ENCODE measurements around the gene DICER1. TPM values are rescaled to one million over a fixed set of nuclear protein-coding genes. Genes with fewer than 3 reads are reported as not detected.
"Not testable (repeated sequence)": the region's sequence is repeated elsewhere in the genome, so short reads cannot be mapped to it uniquely, and the experiment has no call there.

Gene DICER1
- total RNA-seq, 1 experiment from 2014 or later, result 48.0 TPM

DNA sequence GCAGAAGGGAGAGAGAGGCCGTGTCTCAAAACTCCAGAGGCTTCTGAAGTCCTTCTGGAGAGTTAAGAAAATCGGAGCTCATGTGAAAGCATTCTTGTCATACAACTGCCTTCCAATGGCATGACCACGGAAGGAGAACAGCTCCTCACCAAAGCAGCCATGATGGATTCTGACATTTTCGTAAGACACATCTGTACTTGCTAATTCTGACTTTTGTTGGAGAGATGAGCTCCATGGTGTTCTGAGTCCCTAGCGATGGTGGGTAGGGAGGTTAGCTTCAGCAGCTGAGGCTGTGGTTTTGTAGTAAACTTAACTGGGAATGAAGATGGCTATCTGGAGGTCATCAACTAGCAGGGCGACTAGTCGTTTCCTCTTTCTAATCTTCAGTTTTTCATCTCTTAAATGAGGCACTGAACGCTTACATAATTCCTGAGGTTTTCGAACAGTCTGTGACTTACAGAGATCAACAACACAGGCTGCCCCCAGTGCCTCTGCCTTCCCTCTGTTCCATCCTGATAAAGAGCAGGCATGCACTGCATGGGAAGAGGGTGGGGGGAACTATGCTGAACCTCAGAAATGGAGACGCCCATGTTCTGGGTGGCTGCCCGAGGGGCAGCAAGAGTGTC, 28.6 kb upstream of the DICER1 start:
- no peak for DNase-seq (ENCODE audit: low spot score)
- in situ Hi-C loops (cut with HindIII; ENCODE audit: low sequenced_read_pairs), result no loop called here

DNA sequence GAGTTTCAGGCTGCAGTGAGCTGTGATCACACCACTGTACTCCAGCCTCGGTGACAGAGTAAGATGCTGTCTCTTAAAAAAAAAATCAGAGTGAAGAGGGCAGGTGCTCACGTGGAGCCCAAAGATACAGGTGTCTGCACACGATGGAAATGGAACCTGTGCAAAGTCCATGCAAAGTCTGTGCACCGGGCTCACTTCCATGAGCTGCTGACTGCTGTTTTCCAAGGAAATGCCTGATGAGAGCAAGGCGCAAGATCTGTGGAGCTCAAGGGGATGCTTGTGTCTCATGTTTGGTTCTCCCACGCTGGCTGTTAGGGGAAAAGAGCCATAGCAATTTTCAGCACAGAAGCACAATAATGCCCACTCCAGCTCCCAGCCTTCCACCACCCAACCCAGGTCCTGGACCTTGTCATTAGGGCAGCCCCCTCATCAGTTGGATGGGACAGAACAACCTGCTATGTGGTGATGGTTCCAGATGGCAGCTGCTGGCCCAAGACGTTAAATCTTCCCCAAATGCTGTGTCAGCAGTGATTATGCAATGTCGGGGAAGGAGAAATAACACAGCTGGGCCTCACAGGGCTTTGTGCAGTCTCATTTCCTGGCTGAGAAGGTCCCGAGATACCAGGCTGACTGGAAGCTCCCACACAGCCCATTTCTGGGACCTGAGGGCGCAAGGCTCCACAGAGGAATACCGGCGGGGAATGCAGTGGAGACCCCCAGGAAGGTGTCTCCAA, 27.9 kb upstream of the DICER1 start:
- in situ Hi-C loops (cut with HindIII; ENCODE audit: low sequenced_read_pairs), result no loop called here
- DNase-seq (ENCODE audit: low spot score), result no peak

DNA sequence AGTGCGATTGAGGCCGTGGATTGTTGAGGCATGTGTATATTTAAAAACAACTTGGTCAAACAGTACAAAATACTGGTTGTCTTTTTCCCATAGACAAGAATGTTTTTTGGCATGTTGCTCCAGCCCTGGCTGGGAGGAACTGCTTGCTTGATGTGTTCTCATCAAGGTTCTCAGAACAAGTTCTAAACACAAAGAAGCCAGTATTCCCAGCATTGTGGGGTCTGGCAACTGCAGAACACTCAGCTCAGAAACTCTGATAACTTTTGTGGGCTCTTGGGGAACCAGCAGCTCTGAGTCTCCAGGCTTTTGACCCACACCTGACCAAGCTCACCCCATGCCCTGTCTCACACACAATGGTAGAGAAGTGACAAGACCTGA, 27.1 kb upstream of the DICER1 start:
- in situ Hi-C loops (cut with HindIII; ENCODE audit: low sequenced_read_pairs), result no loop called here
- no peak for DNase-seq (ENCODE audit: low spot score)

DNA sequence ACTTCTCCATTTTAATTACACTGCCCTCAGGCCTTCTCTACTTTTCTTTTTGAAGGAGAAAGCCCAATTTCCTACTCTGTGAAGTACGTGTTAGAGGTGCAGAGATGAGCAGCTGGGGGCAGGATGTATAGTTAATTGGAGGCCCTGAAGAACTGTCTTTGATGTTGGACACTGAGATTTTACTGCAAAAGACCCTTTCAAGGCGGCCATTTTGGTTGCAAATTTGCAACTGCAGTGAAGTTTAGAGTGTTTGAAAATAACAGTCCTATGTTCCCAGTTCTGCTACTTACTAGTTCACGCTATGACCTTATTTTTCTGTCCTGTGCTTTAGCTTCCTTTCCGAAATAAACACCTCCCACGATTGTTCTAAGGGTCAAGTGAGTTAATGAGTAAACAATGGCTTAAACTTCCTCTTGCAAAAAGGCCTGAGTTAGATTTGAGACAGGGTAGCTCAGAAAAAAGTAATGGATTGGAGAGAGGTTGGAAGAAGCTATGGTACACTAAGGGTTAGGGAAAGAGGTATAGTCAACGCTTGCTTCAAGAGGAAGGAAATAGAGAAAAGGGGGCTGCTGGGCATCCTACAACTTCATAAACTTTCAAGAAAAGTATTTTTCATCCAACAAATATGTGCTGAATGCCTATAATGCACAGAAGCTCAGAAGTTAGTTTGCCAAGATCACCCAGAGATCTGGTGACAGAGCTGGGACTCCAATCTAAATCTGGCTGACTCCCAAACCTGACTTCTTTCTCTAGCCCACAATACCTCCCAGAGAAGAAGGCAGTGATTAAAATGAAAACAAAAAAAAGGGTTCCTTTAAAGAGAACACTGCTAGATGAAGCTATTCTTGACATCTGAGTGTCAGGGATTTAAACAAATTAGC, 26.4 kb upstream of the DICER1 start:
- DNase-seq (ENCODE audit: low spot score), result no peak
- in situ Hi-C loops (cut with HindIII; ENCODE audit: low sequenced_read_pairs), result no loop called here

DNA sequence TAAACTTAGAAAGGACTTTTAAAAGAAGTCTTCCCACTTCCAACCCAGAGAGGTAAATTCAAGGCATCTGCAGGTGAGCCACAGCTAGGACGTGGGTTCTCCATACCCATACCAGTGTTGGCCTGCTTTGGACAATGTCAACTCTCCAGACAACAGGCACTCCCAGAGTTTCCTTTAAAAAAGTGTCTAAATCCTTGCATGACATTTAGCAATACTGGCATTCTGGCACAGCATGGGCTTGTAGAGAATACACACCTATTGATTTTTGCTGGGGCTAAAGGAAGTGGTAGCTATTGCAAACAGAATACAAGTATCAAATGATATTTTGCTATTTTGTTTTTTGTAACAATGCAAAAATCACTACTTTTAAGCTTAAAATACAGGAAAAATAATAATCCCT, 25.8 kb upstream of the DICER1 start:
- in situ Hi-C loops (cut with HindIII; ENCODE audit: low sequenced_read_pairs), result no loop called here
- DNase-seq (ENCODE audit: low spot score), result no peak

DNA sequence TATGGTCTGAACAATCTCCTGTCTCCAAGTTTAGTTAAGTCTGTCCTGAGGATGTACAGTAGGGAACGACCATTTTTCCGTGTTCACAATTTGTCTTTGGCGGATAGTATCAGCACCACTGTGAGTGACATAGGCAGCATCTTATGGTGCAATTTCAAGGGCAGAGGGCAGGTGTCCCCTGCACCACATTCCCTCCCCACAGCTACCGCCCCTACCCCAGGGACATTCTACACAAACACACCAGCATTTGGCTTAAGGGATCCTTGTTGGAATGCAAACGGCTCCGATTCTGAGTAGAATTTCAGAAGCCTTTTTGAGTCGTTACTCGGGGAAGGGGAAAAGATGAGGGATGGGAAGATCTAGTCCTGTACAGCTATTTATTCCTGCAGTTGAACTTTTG, 25.1 kb upstream of the DICER1 start:
- in situ Hi-C loops (cut with HindIII; ENCODE audit: low sequenced_read_pairs), result no loop called here
- DNase-seq (ENCODE audit: low spot score), result no peak

DNA sequence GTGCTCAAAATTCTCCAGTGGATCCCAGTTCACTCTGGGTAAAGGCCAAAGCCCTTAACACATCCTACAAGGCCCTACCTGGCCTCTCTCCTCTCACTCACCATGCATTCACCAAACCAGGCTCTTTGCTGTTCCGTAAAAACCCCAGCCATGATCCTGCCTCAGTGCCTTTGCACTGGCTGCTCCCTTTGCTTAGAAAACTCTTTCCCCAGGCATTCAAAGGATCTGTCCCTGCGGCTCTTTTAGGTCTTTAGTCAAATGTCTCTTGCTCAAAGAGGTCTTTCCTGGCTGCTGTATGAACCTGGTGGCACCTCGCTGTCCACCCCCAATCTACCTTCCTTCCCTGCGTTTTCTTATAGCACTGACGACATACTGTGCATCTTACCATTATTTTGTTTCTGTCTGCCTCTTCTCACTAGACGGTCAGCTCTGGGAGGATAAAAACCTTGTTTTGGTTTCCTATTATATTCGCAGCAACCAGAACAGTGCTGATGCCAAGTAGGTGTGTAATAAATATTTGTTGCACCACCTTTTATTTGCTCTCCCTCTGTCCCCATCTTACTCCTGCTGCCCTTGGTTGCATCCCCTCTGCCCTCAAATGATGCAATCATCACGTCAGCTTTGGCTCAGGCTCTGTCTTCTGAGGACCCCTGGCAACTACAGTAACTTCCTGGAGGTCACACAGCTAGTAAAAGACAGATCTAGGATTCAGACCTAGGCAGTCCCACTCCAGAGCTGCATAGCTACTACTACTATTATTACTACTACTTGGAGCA, 23.8 kb upstream of the DICER1 start:
- DNase-seq (ENCODE audit: low spot score), result no peak
- in situ Hi-C loops (cut with HindIII; ENCODE audit: low sequenced_read_pairs), result no loop called here

DNA sequence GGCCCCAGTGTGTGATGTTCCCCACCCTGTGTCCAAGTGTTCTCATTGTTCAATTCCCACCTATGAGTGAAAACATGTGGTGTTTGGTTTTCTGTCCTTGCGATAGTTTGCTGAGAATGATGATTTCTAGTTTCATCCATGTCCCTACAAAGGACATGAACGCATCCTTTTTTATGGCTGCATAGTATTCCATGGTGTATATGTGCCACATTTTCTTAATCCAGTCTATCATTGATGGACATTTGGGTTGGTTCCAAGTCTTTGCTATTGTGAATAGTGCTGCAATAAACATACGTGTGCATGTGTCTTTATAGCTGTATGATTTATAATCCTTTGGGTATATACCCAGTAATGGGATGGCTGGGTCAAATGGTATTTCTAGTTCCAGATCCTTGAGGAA, 18.3 kb upstream of the DICER1 start:
- in situ Hi-C loops (cut with HindIII; ENCODE audit: low sequenced_read_pairs); DNase-seq (ENCODE audit: low spot score): not testable (repeated sequence)

DNA sequence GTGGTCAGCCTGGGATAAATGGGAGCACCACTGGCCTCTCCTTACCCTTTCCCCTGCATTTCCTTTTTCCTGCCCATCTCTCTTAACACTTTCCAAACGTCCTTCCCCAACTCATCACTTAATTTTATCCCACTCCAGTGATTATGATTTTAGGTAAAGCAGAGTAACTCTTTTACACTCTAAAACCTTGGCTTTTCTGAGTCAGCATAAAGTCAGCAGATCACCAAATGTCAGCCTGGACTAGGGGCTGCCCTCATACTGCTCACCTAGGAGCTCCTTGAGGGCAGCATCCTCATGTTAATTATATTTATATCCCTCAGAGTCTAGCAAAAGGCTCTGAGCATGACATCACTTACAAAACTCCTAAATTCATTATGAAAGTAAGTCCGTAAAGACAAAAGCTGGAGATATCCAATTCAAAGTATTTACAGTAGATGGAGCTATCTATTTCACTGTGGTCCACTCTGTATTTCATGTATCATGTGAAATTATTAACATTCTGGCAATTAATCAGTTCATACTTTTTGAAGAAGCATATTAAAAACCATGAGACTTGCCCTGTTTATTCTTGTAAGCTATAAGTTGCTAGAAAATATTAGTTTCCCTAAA, 17.0 kb upstream of the DICER1 start:
- DNase-seq (ENCODE audit: low spot score), result no peak
- in situ Hi-C loops (cut with HindIII; ENCODE audit: low sequenced_read_pairs), result no loop called here

DNA sequence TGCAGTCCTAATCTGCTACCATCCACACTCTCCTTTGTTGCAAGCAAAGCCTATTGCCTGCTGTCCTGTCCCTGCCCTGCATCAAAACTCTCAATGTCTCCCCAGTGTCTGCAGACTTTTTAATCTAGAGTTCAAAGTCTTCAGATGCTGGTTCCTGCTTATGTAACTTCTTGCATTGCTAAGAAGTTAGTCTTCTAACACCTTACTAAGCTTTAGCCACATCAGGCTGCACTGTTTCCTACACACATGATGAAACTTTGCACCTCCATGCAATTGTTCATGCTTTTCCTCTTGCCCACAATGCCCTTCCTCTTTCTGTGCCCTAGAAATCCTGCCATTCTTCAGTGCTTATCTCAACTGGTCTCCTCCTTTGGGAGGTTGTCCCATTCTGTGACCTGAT, 16.2 kb upstream of the DICER1 start:
- in situ Hi-C loops (cut with HindIII; ENCODE audit: low sequenced_read_pairs), result no loop called here
- no peak for DNase-seq (ENCODE audit: low spot score)

DNA sequence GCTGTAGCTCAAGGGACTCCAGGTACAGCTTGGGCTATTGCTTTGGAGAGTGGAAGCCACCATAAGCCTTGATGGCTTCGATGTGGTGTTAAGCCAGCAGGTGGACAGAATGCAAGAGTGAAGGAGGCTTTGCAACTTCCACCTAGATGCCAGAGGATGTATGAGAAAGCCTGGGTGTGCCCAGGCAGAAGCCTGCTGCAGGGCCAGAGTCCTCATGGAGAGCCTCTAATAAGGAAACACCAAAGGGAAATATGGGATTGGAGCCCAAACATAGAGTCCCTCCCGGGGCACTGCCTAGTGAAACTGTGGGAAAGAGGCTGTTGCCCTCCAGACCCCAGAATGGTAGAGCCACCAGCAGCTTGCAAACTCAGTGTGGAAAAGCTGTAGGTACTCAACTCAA, 9.8 kb upstream of the DICER1 start:
- no peak for DNase-seq (ENCODE audit: low spot score)
- in situ Hi-C loops (cut with HindIII; ENCODE audit: low sequenced_read_pairs), result no loop called here

DNA sequence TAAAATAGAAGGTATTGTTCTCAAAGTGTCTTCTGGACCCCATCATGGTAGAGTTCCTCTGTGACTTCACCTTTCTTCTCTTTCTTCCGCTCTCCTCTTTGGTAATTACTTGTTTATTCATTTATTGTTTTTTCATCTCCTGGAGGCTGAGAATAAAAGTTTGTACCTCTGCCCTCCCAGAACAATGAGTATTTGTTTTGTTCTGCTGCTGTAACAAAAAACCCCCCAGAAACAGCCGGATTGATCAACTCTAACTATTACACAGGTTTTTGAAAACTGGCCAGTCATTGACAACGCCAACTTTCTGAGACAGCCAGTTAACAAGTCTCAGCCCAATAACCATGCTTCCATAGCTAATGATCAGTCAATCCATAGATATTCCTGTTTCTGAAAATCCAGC, 8.2 kb upstream of the DICER1 start:
- in situ Hi-C loops (cut with HindIII; ENCODE audit: low sequenced_read_pairs), result no loop called here

DNA sequence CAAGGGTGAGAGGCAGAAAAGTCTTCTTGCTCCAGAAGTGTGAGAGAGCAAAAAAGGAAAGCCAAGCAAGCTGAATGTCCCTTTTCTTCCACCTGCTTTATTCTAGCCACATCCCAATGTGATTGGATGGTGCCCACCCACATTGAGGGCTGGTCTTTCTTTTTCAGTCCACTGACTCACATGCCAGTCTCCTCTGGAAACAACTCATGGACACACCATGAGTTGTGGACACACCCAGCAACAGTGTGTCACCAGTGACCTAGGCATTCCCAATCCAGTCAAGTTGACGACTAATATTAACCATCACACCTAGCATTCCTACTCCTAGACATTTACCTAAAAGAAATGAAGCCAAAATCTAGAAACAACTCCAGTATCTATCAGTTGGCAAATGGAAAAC, 7.2 kb upstream of the DICER1 start:
- no peak for DNase-seq (ENCODE audit: low spot score)
- in situ Hi-C loops (cut with HindIII; ENCODE audit: low sequenced_read_pairs), result no loop called here

More for the DNA sequence above, 8.2 kb upstream of the DICER1 start:
- DNase-seq (ENCODE audit: low spot score), result no peak

DNA sequence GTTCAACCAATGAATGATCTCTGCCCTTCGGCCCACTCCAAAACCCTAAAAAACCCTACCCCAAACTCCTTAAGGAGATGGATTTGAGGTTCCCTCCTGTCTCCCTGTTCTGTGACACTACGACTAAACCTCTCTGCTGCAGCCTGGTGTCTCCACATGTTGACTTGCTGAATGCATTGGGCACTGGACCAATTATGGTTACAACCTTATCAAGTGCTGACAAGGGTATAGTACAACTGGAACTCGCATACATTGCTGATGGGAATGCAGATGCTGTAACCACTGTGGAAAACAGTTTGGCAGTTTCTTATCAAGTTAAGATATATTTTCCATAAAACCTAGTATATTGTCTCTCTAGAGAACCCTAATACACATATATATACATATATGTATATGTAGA, 6.3 kb upstream of the DICER1 start:
- in situ Hi-C loops (cut with HindIII; ENCODE audit: low sequenced_read_pairs), result no loop called here
- no peak for DNase-seq (ENCODE audit: low spot score)

DNA sequence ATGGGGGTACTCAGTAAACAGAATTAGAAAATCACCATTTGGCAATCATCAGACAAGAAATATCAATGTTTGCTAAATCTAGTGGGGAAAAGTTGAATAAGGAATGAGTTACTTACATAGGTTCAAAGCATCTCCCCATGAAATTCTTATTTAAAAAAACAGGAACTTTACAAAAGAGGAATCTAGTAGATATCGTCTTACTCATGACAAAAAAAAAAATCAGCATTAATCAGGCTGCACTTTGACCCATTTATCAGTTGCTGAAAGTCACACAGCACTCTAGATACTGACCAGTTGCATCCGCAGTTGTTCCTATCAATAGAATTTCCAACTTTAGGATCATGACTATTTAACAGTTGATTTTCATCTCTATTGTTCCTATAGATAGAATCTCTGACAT, 5.8 kb upstream of the DICER1 start:
- DNase-seq (ENCODE audit: low spot score), result no peak
- in situ Hi-C loops (cut with HindIII; ENCODE audit: low sequenced_read_pairs), result no loop called here

DNA sequence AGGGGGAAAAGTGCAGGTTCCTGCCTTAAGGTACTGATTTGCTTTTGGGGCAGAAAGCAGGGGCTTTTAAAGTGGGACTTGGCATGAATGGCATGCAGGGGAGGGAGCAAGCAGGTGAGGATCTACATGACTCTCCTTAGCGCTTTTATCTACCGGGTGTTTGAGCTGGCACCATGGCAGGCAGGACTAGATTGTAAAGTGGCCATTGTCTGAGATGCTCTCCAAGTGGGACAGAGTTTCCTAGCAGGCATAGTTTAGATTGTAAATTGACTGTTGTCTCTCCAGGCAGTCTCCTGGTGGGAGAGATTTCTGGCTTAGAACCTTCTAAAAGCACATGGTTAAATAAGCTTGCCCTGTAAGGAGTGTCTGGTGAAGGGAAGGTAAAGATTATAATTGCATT, 5.3 kb upstream of the DICER1 start:
- no peak for DNase-seq (ENCODE audit: low spot score)
- in situ Hi-C loops (cut with HindIII; ENCODE audit: low sequenced_read_pairs), result no loop called here

DNA sequence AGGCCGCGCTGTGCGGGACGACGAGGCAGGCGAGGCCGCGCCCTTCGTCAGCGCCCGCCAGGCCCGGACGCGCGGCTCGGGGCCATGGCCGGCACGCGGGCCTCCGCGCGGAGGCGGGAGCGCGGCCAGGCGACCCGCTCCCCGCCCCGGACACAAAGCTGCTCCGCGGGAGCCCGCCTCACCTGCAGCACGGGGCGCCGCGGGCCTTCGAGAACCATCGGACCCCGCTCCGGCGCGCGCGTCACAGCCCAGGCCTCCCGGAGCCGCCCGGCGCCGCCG, 342 bp downstream of the DICER1 start:
- in situ Hi-C loops (cut with HindIII; ENCODE audit: low sequenced_read_pairs), result no loop called here
- no peak for DNase-seq (ENCODE audit: low spot score)

DNA sequence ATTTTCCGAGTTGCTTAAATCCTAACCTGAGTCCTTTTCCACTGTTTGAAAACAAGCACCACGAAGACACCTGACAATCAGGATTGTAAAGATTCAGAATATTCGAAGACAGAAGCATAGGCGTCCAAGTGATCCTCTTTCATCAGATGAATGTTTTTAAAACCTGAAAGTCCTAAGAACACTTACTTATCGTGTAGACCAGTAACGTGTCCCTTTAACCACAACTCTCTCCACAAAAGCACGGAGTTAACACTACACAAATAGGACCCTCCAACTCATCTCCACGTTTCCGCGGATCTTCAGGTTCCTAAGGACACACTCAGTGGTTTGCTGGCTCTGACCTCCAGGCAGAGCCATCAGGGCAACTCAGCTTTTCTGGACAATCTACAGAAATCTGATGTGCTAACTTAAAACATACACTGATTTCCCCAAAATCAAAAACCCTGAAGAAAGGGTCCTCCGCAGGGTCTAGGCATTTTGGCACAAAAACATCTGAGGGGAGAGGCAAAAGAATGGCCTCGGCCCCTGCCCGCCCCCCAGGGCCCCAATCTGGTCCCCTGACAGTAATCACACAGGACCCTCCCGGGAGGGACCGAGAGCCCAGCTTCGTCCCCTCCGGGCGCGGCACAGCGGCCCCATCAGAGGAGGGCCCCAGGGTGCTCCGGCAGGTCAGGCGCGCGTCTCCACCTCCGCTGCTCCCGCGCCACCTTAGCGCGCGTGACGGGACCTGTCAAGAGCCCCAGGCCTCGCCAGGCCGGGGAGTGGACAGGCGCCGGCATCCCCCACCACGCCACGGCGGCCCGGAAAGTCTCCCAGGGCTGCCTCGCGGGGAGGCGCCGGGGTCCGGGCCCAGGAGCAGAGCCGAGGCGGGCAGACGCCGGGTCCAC, 925 bp downstream of the DICER1 start:
- DNase-seq (ENCODE audit: low spot score), result peak; percentile 44
- in situ Hi-C loops (cut with HindIII; ENCODE audit: low sequenced_read_pairs), result no loop called here

DNA sequence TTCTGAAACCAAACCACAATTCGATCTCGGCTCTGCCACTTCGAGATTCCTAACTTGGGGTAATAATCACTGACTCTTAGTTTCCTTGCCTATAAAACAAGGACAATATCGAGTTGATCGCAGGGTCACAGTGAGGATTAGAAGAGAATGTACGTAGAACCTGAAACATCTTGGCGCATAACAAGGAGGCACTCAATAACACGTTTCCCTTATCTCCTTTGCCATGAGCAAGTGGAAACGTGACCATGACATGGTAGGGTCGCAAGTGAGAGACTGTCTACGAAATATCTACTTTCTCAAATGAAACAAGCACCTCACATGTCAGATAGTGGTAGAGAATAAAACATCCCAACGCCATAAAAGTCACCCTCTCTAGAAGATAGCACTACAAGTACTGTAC, 2.3 kb downstream of the DICER1 start:
- no peak for DNase-seq (ENCODE audit: low spot score)
- in situ Hi-C loops (cut with HindIII; ENCODE audit: low sequenced_read_pairs), result no loop called here
